PFSK-1 (cell line): ENCODE measurements around the gene HMGB4.

Experiments used
- FOXP2 ChIP-seq: optimal IDR thresholded peaks from 2 replicates; pipeline ENCODE3; 2011; ENCODE audit warnings: borderline replicate concordance, control low read depth, inconsistent platforms; ENCODE audit not compliant: insufficient read depth; ENCODE audit errors: extremely low read length, extremely low read depth
- POLR2AphosphoS5 ChIP-seq: IDR thresholded peaks from 2 replicates; pipeline ENCODE4 v1.6.1; 2012; ENCODE audit warnings: low read depth, mild to moderate bottlenecking, control low read depth, low read length, moderate library complexity
- REST ChIP-seq, 2 experiments: IDR thresholded peaks; 2 replicates each; pipeline versions ENCODE4 v1.6.1 to v1.8.0; 2011 to 2012; ENCODE audit warnings: low read depth in 2 of 2, low read length in 2 of 2, control low read depth in 1 of 2, inconsistent platforms in 1 of 2, mild to moderate bottlenecking in 1 of 2, moderate library complexity in 1 of 2; ENCODE audit not compliant: insufficient read depth in 1 of 2
- SIN3A ChIP-seq: IDR thresholded peaks from 2 replicates; pipeline ENCODE4 v1.6.1; 2012; ENCODE audit warnings: mild to moderate bottlenecking, low read length, moderate library complexity, borderline replicate concordance; ENCODE audit not compliant: insufficient read depth
- TAF1 ChIP-seq: IDR thresholded peaks from 2 replicates; pipeline ENCODE4 v1.6.1; 2012; ENCODE audit warnings: low read length, control low read depth, borderline replicate concordance; ENCODE audit not compliant: insufficient read depth

Gene HMGB4

GRCh38 chr1:33826711-33827110, 37.2 kb upstream of the HMGB4 start:
- no peak for TF ChIP-seq FOXP2
- no peak for TF ChIP-seq REST (IDR thresholded peaks at IDR 0.05; ENCODE audit: insufficient read depth in 1 of 2, low read depth in 2 of 2, low read length in 2 of 2)
- no peak for TF ChIP-seq SIN3A

GRCh38 chr1:33828059-33828458, 35.8 kb upstream of the HMGB4 start:
- TF ChIP-seq TAF1 (no peak), REST (IDR thresholded peaks at IDR 0.05; ENCODE audit: insufficient read depth in 1 of 2, low read depth in 2 of 2, low read length in 2 of 2) (no peak), POLR2AphosphoS5 (no peak), FOXP2 (no peak), SIN3A (no peak)

GRCh38 chr1:33828654-33829053, 35.2 kb upstream of the HMGB4 start:
- TF ChIP-seq REST (IDR thresholded peaks at IDR 0.05; ENCODE audit: insufficient read depth in 1 of 2, low read depth in 2 of 2, low read length in 2 of 2) (no peak), FOXP2 (no peak), SIN3A (no peak), POLR2AphosphoS5 (no peak), TAF1 (no peak)

GRCh38 chr1:33836911-33837310, 27.0 kb upstream of the HMGB4 start:
- TF ChIP-seq TAF1 (no peak), POLR2AphosphoS5 (no peak), REST (IDR thresholded peaks at IDR 0.05; ENCODE audit: insufficient read depth in 1 of 2, low read depth in 2 of 2, low read length in 2 of 2) (no peak), FOXP2 (no peak), SIN3A (no peak)

- TF ChIP-seq TAF1 (no peak), FOXP2 (no peak), SIN3A (no peak), POLR2AphosphoS5 (no peak), REST (IDR thresholded peaks at IDR 0.05; ENCODE audit: insufficient read depth in 1 of 2, low read depth in 2 of 2, low read length in 2 of 2) (no peak)
These were observed 26.2 kb upstream of the HMGB4 start for GRCh38 chr1:33837635-33838034.
